Measurements from ENCODE around the gene RSRP1.
"Not testable (repeated sequence)": the region's sequence is repeated elsewhere in the genome, so short reads cannot be mapped to it uniquely, and the experiment has no call there.

DNA sequence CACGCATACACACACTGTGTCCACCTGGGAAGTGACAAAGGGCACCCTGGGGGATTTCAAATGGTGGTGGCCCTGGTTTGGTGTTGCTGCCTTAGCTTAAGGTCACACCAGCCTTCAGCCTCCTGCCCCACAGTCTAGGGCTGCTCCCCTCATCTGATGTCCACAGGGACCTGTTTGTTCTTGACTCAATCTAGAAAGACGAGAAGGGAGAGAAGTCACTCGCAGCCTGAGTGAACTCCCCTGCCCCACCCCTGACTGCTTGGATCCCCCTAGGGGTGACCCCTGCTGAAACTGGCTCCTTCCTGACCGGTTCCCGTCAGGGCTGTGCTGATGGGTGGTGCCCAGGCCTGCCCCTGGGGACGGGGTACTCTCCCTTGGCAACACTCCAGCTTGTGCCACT lies 39.9 kb upstream of the RSRP1 start:
- TF ChIP-seq, protein P1, sequence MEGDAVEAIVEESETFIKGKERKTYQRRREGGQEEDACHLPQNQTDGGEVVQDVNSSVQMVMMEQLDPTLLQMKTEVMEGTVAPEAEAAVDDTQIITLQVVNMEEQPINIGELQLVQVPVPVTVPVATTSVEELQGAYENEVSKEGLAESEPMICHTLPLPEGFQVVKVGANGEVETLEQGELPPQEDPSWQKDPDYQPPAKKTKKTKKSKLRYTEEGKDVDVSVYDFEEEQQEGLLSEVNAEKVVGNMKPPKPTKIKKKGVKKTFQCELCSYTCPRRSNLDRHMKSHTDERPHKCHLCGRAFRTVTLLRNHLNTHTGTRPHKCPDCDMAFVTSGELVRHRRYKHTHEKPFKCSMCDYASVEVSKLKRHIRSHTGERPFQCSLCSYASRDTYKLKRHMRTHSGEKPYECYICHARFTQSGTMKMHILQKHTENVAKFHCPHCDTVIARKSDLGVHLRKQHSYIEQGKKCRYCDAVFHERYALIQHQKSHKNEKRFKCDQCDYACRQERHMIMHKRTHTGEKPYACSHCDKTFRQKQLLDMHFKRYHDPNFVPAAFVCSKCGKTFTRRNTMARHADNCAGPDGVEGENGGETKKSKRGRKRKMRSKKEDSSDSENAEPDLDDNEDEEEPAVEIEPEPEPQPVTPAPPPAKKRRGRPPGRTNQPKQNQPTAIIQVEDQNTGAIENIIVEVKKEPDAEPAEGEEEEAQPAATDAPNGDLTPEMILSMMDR (IDR thresholded peaks at IDR 0.05; ENCODE audit: low read depth, low read length) = not testable (repeated sequence)
- TF ChIP-seq, protein P2, sequence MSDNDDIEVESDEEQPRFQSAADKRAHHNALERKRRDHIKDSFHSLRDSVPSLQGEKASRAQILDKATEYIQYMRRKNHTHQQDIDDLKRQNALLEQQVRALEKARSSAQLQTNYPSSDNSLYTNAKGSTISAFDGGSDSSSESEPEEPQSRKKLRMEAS (IDR thresholded peaks at IDR 0.05; ENCODE audit: low read depth, low read length) = not testable (repeated sequence)

Measured in NB4 (cell line).